ENCODE results near the gene PALLD.

PALLD gene

DNA sequence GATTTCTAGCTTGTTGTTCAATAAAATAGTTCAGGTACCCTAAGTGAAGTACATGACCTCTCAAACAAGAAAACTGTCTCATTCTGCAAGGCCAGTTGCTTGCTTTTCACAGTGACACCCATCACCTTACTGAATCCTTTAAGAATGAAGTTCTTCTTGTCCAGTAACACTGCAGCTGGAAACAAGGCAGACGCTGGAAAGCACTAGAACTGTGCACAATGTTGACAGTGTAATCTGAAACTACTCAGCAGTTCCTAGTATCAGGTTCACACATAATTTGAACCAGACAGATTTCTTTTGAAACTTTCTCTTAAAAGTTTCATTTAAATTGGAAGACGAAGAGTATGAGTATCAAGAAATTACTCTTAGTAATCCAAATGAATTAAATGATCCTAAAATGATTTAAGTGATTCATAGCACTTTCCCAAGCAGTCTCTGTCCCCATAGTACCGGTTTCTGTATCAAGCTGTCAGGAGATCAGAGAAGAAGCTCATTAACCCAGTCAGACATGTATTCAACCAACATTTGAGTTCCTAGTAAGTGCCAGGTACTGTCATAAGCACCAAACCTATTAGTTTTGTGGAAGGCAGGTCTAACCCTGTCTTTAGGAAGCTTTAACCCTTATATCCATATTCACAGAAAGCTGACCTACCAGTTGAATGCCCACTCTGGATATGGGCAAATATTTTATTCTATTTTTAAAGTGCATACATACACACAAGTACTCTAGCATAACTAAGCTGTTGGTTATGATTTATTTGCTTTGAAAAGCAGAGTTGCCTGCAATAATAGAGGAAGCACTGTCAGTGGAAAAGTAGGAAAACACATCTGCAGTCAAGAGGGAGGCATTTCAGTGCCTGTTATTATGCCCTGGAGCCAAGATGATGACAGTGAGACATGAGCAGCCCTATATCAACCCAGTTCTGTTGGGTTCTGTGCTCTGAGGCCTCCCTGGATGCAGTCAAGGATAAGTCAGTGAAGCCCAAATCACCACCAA is 63.6 kb downstream of the PALLD start:
- no peak for DNase-seq

DNA sequence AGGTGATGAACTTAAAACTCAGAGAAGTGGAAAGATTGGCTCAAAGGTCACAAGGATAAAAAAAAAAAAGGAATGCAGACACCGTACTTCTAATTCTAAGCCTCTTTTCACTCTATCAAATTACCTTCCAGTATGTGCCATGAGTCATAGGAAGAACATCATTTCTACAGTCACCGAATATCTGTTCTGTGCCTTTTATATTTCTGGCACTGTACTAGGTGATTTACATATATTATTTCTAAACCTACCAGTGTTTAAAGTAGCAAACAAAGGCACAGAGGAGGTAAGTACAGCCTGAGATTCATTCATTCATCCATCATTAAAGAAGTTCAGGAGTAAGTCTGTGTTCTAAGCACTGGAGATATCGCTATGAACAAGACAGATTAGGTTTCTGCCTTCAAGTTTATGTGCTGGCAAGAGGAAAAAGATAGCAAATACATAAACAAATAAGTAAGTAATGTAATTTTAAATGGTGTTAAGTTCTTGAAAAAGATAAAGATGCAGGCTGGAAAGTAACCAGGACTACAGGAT is 65.3 kb downstream of the PALLD start:
- DNase-seq = no peak

DNA sequence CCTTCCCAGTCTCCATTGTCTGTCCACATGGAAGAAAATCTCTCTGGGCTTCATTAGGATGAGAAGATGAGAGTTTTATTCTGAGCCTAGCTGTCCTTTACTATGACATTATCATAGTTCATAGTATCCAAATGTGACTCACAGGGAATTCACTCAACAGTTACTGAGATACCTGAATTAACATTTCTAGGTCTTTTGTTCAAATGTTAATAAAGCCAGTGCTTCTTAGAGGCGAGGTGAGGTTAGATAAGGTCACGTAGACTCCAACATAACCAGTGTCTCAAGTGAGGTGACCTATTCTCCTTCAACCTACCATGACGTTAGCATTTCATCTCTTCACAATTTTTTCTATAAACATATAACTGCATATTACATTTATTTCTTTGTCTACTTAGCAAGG is 67.2 kb downstream of the PALLD start:
- no peak for DNase-seq

- DNase-seq = no peak
Observed at GRCh38 chr4:168565130-168565529, 68.3 kb downstream of the PALLD start.

- no peak for DNase-seq
Observed at GRCh38 chr4:168566726-168567125, 69.9 kb downstream of the PALLD start.

DNA sequence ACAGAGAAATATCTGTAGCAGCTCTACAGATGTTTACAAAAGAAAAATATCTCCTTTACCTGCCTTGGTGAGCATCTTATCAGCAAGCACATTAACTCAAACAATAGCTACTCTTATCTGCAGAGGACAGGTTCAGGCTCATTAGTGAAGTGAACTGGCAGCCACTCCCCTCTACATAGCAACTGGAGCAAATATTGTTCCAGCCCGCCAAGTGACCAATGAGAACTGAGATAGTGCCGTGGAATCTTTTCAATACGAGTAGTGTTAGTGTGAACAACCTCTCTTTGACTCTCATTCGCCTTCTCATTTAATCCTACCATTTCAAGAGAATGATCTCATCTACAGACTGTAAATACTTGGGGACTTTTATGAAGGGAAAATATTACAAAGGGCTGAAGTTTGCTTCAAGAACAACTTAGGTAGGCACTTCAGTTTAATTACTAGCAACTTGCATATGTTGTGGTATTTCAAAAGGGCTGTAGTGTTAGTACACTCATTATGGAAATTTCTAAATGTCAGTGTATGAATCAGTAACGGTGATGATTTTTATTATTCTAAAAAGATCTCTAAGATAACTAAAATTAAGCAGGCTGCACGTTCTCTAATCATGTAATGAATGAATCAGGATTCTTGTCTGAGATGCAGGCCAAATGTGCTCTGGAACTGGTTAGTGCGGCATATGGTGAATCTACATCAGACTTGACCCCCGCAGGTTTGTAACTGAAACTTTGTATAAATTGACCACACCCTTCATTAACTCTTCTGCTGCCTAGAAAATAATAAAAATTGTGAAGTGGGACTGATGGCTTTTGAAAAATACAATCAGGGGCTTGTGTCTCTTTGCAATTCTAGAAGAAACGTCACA is 72.4 kb downstream of the PALLD start:
- DNase-seq = peak; percentile 33

DNA sequence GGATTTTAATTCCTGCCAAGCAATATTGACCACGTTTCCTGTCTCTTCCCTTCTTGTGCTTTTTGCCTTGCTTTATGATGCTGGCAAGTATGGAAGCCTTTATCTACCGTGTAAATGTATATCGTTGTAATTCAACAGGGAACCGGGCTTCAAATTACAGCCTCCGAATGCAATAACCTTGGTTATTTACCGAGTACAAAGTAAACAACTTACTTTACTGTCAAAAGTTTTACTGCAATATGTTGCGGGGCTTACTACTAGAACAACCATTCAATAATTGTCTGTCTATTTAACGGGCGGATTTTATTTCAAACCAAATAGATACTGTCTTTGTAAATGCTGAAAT is 73.1 kb downstream of the PALLD start:
- no peak for DNase-seq

GRCh38 chr4:168570466-168570865 is 73.6 kb downstream of the PALLD start:
- no peak for DNase-seq

GRCh38 chr4:168572002-168572401 is 75.2 kb downstream of the PALLD start:
- DNase-seq = no peak

- no peak for DNase-seq
Observed at GRCh38 chr4:168573870-168574269, 77.0 kb downstream of the PALLD start.

GRCh38 chr4:168574581-168575295 is 77.9 kb downstream of the PALLD start:
- no peak for DNase-seq

DNA sequence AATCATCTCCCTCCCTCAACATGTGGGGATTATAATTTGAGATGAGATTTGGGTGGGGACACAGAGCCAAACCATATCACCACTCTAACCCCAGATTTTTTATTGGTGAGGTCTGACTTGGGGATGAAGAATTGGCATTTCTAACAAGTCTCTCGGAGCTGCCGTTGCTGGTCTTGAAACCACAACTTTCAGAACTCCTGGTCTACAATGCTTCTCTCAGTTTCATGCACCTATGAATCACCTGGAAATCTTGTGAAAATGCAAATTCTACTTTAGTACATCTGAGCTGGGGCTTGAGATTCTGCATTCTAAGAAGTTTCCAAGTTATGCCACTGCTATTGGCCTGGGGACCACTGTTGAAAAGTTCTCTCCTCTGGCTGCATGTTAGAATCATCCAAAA is 78.6 kb downstream of the PALLD start:
- DNase-seq = no peak

DNA sequence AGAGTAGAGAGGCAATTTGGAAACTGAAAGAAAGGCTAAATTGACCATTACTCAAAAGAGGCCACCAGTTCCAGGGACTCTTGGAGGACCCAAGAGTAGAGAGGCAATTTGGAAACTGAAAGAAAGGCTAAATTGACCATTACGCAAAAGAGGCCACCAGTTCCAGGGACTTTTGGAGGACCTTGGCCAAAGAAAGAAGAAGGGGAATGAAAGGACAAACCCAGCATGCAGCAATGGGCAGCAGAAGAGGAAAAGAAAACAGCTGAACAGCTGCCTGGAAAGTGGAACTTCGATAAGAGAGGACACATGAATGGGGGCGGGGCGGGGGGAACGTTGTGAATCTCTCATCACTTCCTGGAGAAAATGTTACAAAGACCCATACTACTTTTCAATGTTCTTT is 80.8 kb downstream of the PALLD start:
- DNase-seq = no peak

DNA sequence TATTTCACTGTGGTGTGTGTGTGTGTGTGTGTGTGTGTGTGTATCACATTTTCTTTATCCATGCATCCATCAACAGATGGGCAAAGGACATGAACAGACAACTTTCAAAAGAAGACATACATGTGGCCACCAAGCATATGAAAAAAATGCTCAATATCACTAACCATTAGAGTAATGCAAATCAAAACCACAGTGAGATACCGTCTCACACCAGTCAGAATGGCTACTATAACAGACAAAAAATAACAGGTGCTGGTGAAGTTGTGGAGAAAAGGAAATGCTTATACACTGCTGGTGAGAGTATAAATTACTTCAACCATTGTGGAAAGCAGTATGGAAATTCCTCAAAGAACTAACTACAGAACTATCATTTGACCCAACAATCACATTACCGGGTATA is 83.4 kb downstream of the PALLD start:
- no peak for DNase-seq

GRCh38 chr4:168584321-168584771 is 87.5 kb downstream of the PALLD start:
- DNase-seq = no peak

DNA sequence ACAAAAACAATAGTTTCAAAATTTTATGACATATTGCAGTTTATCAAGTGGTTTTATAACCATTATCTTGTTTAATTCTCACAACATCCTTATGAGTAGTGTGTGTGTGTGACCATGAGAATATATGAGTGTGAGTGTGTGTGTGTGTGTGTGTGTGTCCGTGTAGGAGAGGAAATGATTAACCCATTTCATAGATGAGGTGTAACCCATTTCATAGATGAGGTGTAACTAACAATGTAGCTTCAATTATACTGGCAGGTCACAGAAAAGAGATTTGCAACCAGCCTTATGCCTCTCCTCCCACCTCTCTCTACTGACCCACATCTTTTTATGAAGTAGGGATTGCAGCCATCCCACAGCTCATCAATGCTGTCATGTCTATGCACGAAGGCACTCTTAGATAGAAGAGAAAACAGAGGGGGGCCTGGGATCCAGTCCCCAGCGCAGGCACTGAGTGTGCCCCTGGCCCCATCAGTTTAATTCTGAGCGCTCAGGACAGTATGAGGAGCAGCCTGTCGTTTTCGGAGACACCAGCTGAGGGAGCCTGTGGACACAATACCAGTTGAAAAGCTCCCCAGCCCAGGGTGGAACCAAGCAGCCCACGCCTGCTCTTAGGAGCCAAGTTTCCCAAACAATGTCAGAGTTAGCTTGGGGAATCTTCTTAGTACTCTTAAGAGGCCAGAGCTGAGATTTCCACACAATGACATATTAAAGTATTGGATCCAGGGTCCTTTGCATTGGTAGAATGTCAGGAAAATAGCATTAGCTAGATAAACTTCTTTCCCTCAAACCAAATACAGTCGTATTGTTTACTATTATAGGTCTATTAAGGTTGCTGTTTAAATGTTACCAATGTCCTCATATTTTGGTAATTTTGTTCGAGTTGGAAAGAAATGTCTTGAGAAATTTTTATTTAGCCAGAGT is 88.6 kb downstream of the PALLD start:
- peak; percentile 20 for DNase-seq

DNA sequence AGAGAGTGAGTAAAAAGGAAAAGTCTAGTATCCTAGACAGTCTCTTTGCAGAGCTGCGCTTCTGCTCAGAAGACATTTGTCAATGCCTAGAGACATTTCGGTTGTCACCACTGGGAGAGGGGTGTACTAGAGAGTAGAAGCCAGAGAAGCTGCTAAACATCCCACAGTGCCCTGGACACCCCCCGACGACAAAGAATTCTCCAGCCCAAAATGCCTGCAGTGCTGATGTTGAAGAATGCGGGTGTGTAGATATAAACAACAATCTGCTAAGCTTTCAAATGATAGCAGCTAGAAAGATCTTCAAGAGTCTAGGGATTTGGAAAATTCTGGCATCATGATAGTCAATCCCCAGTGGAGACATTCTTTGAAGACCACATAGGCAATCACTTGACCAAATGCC is 90.1 kb downstream of the PALLD start:
- no peak for DNase-seq

- no peak for DNase-seq
Observed at GRCh38 chr4:168587411-168588125, 90.7 kb downstream of the PALLD start.

DNA sequence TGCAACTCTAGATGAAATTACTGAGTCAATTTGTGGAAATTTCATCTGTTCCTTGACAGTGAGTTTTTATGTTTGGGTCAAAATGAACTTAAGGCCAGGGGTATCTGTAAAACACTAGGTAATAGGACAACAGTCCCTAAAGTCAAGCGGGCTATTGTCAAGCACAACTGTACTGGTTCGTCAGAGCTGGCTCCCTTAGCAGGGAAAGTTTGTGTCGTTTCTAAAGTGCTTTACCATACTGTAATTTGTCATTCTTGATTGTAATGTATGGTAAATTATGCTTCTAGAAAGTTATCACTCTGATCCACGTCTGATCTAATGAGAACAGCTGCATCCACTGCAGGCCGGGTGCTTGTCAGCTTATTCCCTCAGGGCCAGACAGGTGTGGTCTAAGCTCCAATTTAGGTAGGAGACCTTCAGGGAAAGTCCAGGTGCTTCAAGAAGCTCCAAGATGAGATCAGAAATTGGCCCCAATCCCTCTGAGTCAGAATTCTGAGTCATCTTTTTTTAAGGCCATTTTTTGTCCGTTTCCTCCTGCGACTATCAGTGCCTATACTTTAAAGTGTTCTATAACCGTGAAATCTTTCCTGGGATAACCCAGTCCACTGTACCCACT is 92.2 kb downstream of the PALLD start:
- DNase-seq = no peak

- DNase-seq = no peak
Observed at GRCh38 chr4:168592676-168593075, 95.8 kb downstream of the PALLD start.

- DNase-seq = no peak
Observed at GRCh38 chr4:168593399-168593798, 96.5 kb downstream of the PALLD start.

Data from stimulated activated CD4-positive, alpha-beta T cell treated with anti-CD3 and anti-CD28 coated beads, Interleukin-1b, Interleukin-23, amount 100 ng/mL, for 48 hours (primary cell).